HepG2 (cell line): Measurements from ENCODE around the gene IL26.

Source experiments
- CTCF ChIP-seq: sonication (generic); formaldehyde crosslinking; IDR thresholded peaks from 2 replicates; pipeline ENCODE4 v1.5.0; 2020; ENCODE audit warnings: mild to moderate bottlenecking, missing genetic modification reagents, moderate library complexity
- ELF1 ChIP-seq: sonication (generic); formaldehyde crosslinking; IDR thresholded peaks from 2 replicates; pipeline ENCODE4 v1.4.0; 2020; ENCODE audit warnings: missing genetic modification reagents
- ESRRA ChIP-seq: sonication (generic); formaldehyde crosslinking; IDR thresholded peaks from 2 replicates; pipeline ENCODE4 v1.5.1; 2020; ENCODE audit warnings: mild to moderate bottlenecking, low read depth, missing genetic modification reagents
- FOSL1 ChIP-seq: sonication (generic); formaldehyde crosslinking; IDR thresholded peaks from 2 replicates; pipeline ENCODE4 v1.9.0; 2021; ENCODE audit warnings: missing genetic modification reagents, borderline replicate concordance
- FOXP1 ChIP-seq, 2 experiments: fragments of 450-650 bp in 1 of 2; IDR thresholded peaks; 2 replicates each; pipeline ENCODE4 v1.6.1; 2017 to 2018; ENCODE audit warnings: antibody characterized with exemption in 1 of 2
- KAT2B ChIP-seq: fragments of 150-350 bp; IDR thresholded peaks from 2 replicates; pipeline ENCODE4 v1.6.1; 2014; ENCODE audit warnings: low read depth, low read length, borderline replicate concordance
- POLR2A ChIP-seq, 2 experiments: IDR thresholded peaks; 2 replicates each; pipeline ENCODE4 v1.6.1; 2011; ENCODE audit warnings: low read depth in 2 of 2, low read length in 2 of 2, mild to moderate bottlenecking in 1 of 2, moderate library complexity in 1 of 2; ENCODE audit not compliant: insufficient read depth in 1 of 2
- USF2 ChIP-seq, 2 experiments: sonication (generic) in 1 of 2; formaldehyde crosslinking in 1 of 2; IDR thresholded peaks; 2 replicates each; pipeline versions ENCODE4 v1.5.1 to v1.6.1; 2011 to 2020; ENCODE audit warnings: borderline replicate concordance in 1 of 2, low read depth in 1 of 2, low read length in 1 of 2, mild to moderate bottlenecking in 1 of 2, missing genetic modification reagents in 1 of 2, moderate library complexity in 1 of 2
- ZNF142 ChIP-seq: sonication (generic); formaldehyde crosslinking; IDR thresholded peaks from 2 replicates; pipeline ENCODE4 v1.4.0; 2020; ENCODE audit warnings: missing genetic modification reagents
- ZNF563 ChIP-seq: sonication (generic); formaldehyde crosslinking; IDR thresholded peaks from 2 replicates; pipeline ENCODE4 v1.8.0; 2022; ENCODE audit warnings: mild to moderate bottlenecking, moderate library complexity, missing genetic modification reagents
- ZNF891 ChIP-seq: sonication (generic); formaldehyde crosslinking; IDR thresholded peaks from 2 replicates; pipeline ENCODE4 v1.5.0; 2020; ENCODE audit warnings: mild to moderate bottlenecking, missing genetic modification reagents

- TF ChIP-seq ZNF891 (CRISPR knock-in tag) (no peak), ELF1 (no peak), ESRRA (no peak), ZNF563 (CRISPR knock-in tag) (no peak), KAT2B (no peak), FOXP1 (IDR thresholded peaks at IDR 0.05) (no peak), FOXP1 (CRISPR knock-in tag; IDR thresholded peaks at IDR 0.05) (no peak), CTCF (CRISPR knock-in tag) (no peak), ZNF142 (no peak), USF2 (IDR thresholded peaks at IDR 0.05; ENCODE audit: low read depth, low read length) (no peak), USF2 (CRISPR knock-in tag; IDR thresholded peaks at IDR 0.05; ENCODE audit: borderline replicate concordance) (no peak), FOSL1 (no peak), POLR2A (IDR thresholded peaks at IDR 0.05; ENCODE audit: insufficient read depth in 1 of 2, low read depth in 2 of 2, low read length in 2 of 2) (no peak)
Observed at GRCh38 chr12:68207276-68207675, 18.3 kb downstream of the IL26 start.
